Activated CD4-positive, alpha-beta T cell treated with anti-CD3 and anti-CD28 coated beads, Interleukin-2, amount 50 U/mL, for 4 hours (primary cell): ENCODE data around the gene SH3PXD2A.
"Not testable (repeated sequence)": the region's sequence is repeated elsewhere in the genome, so short reads cannot be mapped to it uniquely, and the experiment has no call there.

Source experiments
- DNase-seq, 2 experiments: peaks; one replicate each; pipeline ENCODE4 v3.0.0-alpha.2; 2020

Gene SH3PXD2A

GRCh38 chr10:103616705-103617601, 238.4 kb downstream of the SH3PXD2A start:
- no peak for DNase-seq

- DNase-seq, result no peak
Measured at GRCh38 chr10:103614306-103615158, 240.8 kb downstream of the SH3PXD2A start.

- no peak for DNase-seq
Measured at GRCh38 chr10:103613616-103614015, 241.8 kb downstream of the SH3PXD2A start.

DNA sequence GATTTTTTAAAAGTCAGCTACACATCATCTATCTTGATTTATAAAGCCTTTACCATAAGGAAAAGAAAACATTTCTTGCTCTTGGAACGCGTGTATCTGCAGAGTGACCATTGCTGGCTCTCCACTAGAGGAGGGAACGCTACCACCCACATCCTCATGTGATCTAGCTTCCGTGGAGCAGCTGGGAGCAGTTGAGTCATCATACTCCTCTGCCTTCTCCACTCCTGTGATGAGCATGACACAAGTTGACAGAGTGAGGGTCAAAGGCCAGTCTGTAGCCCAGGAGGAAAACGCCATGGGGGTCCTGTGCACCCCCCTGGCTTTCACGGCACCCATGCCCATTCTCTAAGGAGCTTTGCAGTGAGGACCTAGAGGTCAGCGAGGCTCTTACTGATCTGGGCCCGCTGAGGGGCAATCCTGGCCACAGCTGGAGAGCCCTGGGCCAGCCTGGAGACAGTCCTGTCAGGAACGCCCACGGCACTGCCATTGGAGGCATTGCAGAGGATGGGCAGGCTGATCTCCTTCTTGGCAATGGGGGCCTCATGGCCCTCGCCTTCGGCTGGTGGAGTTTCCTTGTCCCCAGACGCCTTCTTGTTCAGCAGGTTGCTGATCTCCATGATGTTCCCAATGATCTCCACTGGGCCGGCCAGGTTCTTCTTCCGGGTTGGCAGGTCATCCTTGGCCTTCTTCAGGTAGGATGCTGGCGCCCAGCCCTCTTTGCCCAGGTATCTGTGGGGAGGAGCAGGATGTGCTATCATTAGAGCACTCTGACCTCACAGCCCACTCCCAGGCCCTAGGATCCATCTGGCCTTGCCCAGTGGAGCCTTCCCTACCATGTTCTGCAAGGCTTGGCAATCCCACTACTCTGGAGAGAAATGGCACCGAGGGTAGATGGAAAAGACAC, 242.7 kb downstream of the SH3PXD2A start:
- DNase-seq, result no peak

GRCh38 chr10:103610921-103611511, 244.4 kb downstream of the SH3PXD2A start:
- no peak for DNase-seq

DNA sequence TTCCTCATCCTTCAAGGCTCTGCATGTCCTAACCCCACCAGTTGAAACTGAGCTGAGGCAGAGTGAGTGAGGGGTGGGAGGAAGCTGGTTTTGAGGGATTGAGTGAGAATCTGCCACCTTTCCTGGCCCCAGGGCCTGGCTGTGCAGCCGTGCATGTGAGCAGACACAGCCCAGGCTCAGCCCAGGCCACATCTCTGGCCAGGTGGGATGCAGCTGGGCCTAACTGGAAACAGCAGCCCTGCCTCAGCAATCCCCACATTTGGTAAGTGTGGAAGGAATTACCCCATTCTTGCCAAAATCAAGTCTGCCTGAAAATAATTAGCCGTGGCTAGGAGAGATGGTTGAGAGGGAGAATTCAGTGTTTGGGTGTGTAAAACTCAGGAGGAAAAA, 245.3 kb downstream of the SH3PXD2A start:
- no peak for DNase-seq

DNA sequence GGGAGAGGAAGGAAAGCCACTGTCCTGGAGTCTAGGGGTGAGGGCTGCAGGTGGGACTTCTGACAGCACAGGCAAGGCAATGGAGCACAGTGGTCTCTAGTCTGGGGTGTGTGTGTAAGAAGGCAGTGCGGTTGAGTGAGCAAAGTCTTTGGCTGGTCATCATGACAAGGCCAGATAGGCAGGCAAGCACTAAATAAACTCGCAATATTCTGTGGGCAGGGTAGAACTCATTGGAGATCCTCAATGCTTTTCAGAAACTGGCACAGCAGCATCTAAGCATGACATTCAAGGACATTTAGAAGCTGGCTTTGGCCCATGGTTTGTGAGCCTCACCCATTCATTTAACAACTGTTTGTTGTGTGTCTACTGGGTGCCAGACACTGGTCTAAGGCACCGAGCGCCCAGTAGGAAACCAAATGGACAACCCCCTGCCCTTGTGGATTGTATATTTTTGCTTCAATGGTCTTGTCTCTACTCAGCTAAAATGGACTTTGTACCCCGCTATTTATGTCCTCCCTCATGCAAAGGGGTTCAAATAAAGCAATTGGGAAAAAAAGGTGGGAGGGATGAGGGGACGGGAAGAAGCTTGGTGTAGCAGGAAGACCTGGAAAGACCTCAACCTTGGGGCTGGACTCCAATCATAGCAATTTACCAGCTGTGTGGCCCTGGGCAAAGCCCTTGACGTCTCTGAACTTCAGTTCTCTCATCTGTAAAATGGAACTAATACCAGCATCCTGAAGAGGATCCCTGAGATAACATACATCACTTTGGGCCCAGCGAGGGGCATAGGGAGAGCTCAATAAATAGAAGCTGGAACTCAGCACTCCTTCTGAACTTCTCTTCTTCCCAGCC, 245.9 kb downstream of the SH3PXD2A start:
- no peak for DNase-seq

- not testable (repeated sequence) for DNase-seq
Measured at GRCh38 chr10:103608056-103608455, 247.3 kb downstream of the SH3PXD2A start.

- not testable (repeated sequence) for DNase-seq
Measured at GRCh38 chr10:103607051-103607450, 248.3 kb downstream of the SH3PXD2A start.

DNA sequence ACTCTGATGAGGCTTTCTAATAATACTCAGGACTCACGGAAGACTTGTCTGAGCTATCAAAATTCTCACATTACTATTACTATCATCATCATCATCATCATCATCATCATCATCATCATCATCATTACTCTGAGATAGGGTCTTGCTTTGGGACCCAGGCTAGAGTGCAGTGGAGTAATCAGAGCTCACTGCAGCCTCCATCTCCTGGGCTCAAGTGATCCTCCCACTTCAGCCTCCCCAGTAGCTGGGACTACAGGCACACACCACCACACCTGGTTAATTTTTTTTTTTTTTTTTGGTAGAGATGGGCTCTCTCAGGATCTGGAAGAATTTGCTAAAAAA, 249.3 kb downstream of the SH3PXD2A start:
- DNase-seq, result not testable (repeated sequence)

GRCh38 chr10:103605359-103606096, 249.8 kb downstream of the SH3PXD2A start:
- DNase-seq, result peak; percentile 33 to 34

GRCh38 chr10:103603382-103603781, 252.0 kb downstream of the SH3PXD2A start:
- DNase-seq, result no peak

GRCh38 chr10:103602852-103603155, 252.6 kb downstream of the SH3PXD2A start:
- no peak for DNase-seq

- DNase-seq, result no peak
Measured at GRCh38 chr10:103602028-103602851, 253.1 kb downstream of the SH3PXD2A start.

- no peak for DNase-seq
Measured at GRCh38 chr10:103600956-103601569, 254.3 kb downstream of the SH3PXD2A start.

GRCh38 chr10:103600325-103600724, 255.1 kb downstream of the SH3PXD2A start:
- no peak for DNase-seq

- no peak for DNase-seq
Measured at GRCh38 chr10:103599907-103600306, 255.5 kb downstream of the SH3PXD2A start.

DNA sequence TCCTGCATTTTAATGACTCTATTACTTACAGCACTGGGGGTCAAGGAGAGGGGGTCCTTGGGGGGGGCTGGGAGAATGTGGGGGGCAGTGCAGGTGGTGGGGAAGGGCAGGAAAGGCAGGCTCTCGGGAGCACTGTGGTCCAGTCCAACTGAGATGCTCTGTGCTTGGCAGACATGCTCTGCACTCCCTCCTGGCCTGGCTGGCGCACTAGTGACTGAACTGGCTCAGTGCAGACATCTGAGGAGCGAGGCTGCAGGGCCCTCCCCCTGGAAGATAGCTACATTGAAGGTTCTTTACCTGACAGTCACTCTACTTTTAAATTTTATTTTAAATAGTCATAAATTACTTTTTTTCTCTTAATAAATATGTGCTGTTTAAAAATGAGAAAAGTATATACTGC, 256.2 kb downstream of the SH3PXD2A start:
- no peak for DNase-seq

GRCh38 chr10:103598654-103599115, 256.7 kb downstream of the SH3PXD2A start:
- no peak for DNase-seq
